Lung (tissue), 12 donors: ENCODE results near the gene ZNF521. TPM values are rescaled to one million over a fixed set of nuclear protein-coding genes. Genes with fewer than 3 reads are reported as not detected.

Experiments used
- ATAC-seq: fragments of 200-7000 bp; cut with Tn5 transposase; one replicate; pipeline ENCODE4 v1.9.1; 2020; ENCODE audit warnings: moderate number of reproducible peaks; ENCODE audit not compliant: insufficient read depth, low FRiP score
- DNase-seq, 3 donors: peaks; one replicate each; pipeline ENCODE4 v3.0.0-alpha.2; 2013 to 2017
- H3K27ac ChIP-seq, 2 donors: one replicate each; pipeline ENCODE4 v1.5.1; 2013; ENCODE audit warnings: mild to moderate bottlenecking in 2 of 2, moderate library complexity in 2 of 2, control low read depth in 1 of 2, inconsistent platforms in 1 of 2, low read depth in 1 of 2, low read length in 1 of 2
- H3K27me3 ChIP-seq, 3 donors: one replicate each; pipeline ENCODE4 v1.5.1; 2013; ENCODE audit warnings: low read length in 2 of 3; ENCODE audit not compliant: control insufficient read depth in 3 of 3, insufficient read depth in 3 of 3
- H3K36me3 ChIP-seq, 4 donors: one replicate each; pipeline ENCODE4 v1.5.1; 2013; ENCODE audit warnings: low read length in 4 of 4, mild to moderate bottlenecking in 1 of 4, moderate library complexity in 1 of 4; ENCODE audit not compliant: control insufficient read depth in 4 of 4, insufficient read depth in 4 of 4
- H3K4me1 ChIP-seq, 5 donors: one replicate each; pipeline ENCODE4 v1.5.1; 2013; ENCODE audit warnings: low read length in 5 of 5, mild to moderate bottlenecking in 2 of 5, moderate library complexity in 1 of 5; ENCODE audit not compliant: control insufficient read depth in 5 of 5, insufficient read depth in 5 of 5
- H3K4me3 ChIP-seq: one replicate; pipeline ENCODE4 v1.5.1; 2013; ENCODE audit warnings: mild to moderate bottlenecking, control low read depth, moderate library complexity
- H3K9ac ChIP-seq, 2 donors: one replicate each; pipeline ENCODE4 v1.5.1; 2013; ENCODE audit warnings: low read length in 2 of 2, control low read depth in 1 of 2; ENCODE audit not compliant: insufficient read depth in 1 of 2
- H3K9me3 ChIP-seq, 4 donors: one replicate each; pipeline ENCODE4 v1.5.1; 2013; ENCODE audit warnings: low read length in 3 of 4, mild to moderate bottlenecking in 1 of 4, moderate library complexity in 1 of 4; ENCODE audit not compliant: control insufficient read depth in 4 of 4, insufficient read depth in 3 of 4
- CTCF ChIP-seq: IDR thresholded peaks from 2 replicates; pipeline ENCODE4 v1.5.1; 2012; ENCODE audit warnings: mild to moderate bottlenecking; ENCODE audit errors: control extremely low read depth, extremely low read depth
- WGBS, 2 donors: extraction: QIAGEN DNeasy Blood & Tissue Kit; methylation state at CpG; one replicate each; pipeline ENCODE4 v1.1.7; 2013; 5-methylcytosine and 5-hydroxymethylcytosine counted together
- polyA plus RNA-seq, 2 donors: library from polyadenylated mRNA; stranded (reverse); fragments of 200-250 nt; gene quantifications; one replicate each; pipeline ENCODE4 v1.2.1, GENCODE V29; 2013
- total RNA-seq, 2 donors: library from RNA; depleted of rRNA in 1 of 2; stranded (reverse); fragments of >200 nt in 1 of 2; gene quantifications; one replicate each; pipeline ENCODE4 v1.2.1, GENCODE V29; 2014 to 2021
- donor health status: control.
- donor health status: control.
- donor health status: Bipolar disorder and iron deficiency.
- donor health status: healthy.
- donor health status: DM: yes; HTN: yes; CAD: no.

The ZNF521 gene
- total and polyA plus RNA-seq, 4 donors, result 1.5 to 48.8 (median 10.7) TPM

- Histone ChIP-seq H3K4me1 (peaks cover 0 to 8% (median 0%) of the 10 kb centered on the region in 5 donors), H3K36me3 (no peaks in the 10 kb centered on the region), H3K9me3 (peaks cover 0 to 4% (median 0%) of the 10 kb centered on the region in 4 donors), H3K27ac (no peak overlapping the region), H3K27me3 (no peaks in the 10 kb centered on the region), H3K4me3 (no peak overlapping the region), H3K9ac (no peak overlapping the region)
- TF ChIP-seq CTCF, result no peak
- no peak for DNase-seq
- ATAC-seq, result no peak
- 96% methylated on average over 17 of the region's 17 CpGs for WGBS, 2 donors
Measured at GRCh38 chr18:25016181-25016580, 335.8 kb downstream of the ZNF521 start.
